Measurements from ENCODE around the gene SMAD5.

Gene SMAD5

DNA sequence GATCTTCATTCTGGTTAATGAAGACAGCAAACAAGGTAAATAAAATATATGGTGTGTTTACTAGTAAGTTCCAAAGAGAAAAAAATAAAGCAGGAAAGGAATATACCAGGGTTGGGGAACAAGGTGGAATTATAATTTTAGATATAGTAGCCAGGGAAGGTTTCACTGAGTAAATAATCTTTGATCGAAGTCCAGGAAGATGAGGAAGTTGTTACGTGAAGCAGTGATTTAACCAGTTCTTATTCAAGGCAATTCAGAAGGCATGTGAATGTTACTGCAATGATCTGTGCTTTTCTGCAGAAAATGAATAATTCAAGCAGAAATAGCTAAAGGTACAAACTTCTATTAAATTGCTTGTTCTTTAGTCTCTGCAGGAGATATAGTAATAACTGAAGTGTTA is 54.2 kb downstream of the SMAD5 start:
- TF ChIP-seq, protein P1, sequence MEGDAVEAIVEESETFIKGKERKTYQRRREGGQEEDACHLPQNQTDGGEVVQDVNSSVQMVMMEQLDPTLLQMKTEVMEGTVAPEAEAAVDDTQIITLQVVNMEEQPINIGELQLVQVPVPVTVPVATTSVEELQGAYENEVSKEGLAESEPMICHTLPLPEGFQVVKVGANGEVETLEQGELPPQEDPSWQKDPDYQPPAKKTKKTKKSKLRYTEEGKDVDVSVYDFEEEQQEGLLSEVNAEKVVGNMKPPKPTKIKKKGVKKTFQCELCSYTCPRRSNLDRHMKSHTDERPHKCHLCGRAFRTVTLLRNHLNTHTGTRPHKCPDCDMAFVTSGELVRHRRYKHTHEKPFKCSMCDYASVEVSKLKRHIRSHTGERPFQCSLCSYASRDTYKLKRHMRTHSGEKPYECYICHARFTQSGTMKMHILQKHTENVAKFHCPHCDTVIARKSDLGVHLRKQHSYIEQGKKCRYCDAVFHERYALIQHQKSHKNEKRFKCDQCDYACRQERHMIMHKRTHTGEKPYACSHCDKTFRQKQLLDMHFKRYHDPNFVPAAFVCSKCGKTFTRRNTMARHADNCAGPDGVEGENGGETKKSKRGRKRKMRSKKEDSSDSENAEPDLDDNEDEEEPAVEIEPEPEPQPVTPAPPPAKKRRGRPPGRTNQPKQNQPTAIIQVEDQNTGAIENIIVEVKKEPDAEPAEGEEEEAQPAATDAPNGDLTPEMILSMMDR (IDR thresholded peaks at IDR 0.05) = no peak

GRCh38 chr5:136188859-136189258 is 56.2 kb downstream of the SMAD5 start:
- TF ChIP-seq, protein P1 (IDR thresholded peaks at IDR 0.05) = no peak

GRCh38 chr5:136190091-136190720 is 57.6 kb downstream of the SMAD5 start:
- TF ChIP-seq, protein P1 (IDR thresholded peaks at IDR 0.05) = no peak

- TF ChIP-seq, protein P1 (IDR thresholded peaks at IDR 0.05) = no peak
Observed at GRCh38 chr5:136190904-136191303, 58.3 kb downstream of the SMAD5 start.

GRCh38 chr5:136191304-136192014 is 58.8 kb downstream of the SMAD5 start:
- TF ChIP-seq, protein P1 (IDR thresholded peaks at IDR 0.05) = no peak

- TF ChIP-seq, protein P1 (IDR thresholded peaks at IDR 0.05) = no peak
Observed at GRCh38 chr5:136192015-136192525, 59.4 kb downstream of the SMAD5 start.

DNA sequence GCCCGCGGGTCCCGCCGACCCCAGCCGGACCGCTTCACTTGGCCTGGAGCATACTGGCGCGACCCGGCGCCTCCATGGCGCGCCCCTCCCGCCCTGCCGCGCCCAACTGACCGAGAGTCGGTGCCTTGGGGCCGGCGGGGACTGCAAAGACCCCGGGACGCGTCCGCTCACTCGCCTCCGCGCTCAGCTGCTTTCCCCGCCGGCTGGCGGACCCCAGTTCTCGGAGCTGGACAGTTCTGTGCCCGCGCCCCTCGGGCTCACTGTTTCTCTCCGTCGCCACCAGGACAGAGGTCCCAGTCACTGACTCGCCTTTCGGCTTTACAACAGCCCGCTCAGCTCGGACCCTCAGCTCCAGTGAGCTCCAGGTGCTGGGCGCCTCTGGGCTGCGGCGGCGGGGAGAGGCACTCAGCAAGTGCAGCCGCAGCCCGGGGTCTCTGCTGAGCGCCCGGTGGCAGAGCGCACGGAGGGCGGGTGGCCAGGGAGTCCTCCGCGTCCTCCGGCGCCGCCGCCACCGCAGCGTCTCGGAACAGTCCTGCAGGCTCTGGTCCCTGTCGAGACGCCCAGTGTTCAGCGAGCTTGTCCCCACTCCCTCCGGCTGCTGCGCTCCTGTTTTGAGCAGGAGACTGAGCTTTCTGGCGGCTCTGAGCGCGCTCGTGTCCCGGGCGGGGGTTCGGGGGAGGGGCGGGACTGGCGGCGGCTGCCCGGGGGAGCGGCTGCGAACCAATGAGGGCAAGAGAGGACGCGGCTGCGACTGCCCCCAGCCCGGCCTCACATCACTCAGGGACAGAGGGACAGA is 60.1 kb downstream of the SMAD5 start, which contains the start of gene SMIM32:
SMIM32 (minus strand) TSS at position 637 of the 796 bp plus-strand sequence. CDS start 638 bp downstream, outside the sequence.
- TF ChIP-seq, protein P1 (IDR thresholded peaks at IDR 0.05) = no peak

Data from LNCAP (cell line).